ENCODE measurements around the gene ATP10B. TPM values are rescaled to one million over a fixed set of nuclear protein-coding genes. Genes with fewer than 3 reads are reported as not detected.

Gene ATP10B
- total and polyA plus RNA-seq, 2 of the 8 experiments (the other 6 are each of a cell fraction or from before 2014, with no cell fraction given) = 0.06 to 0.11 TPM

GRCh38 chr5:160802592-160802991 is 49.4 kb downstream of the ATP10B start:
- no peak for TF ChIP-seq FOSL1 (IDR thresholded peaks at IDR 0.05; ENCODE audit: insufficient read depth, low read depth, low read length)
- TF ChIP-seq HDAC2 (IDR thresholded peaks at IDR 0.05; ENCODE audit: borderline replicate concordance in 1 of 2, low read depth in 2 of 2, low read length in 2 of 2) = no peak
- TF ChIP-seq RAD21 (IDR thresholded peaks at IDR 0.05 in 1 of 2, conservative IDR thresholded peaks at IDR 0.05 in 1 of 2; ENCODE audit: low read depth in 2 of 2, low read length in 2 of 2) = peak; percentile 52 to 60
- no peak for TF ChIP-seq GTF2F1 (IDR thresholded peaks at IDR 0.05; ENCODE audit: borderline replicate concordance, low read depth, low read length)
- peak in 1 of 3 experiments; percentile 33; a peak in 1 of 4 replicates for TF ChIP-seq CTCF (IDR thresholded peaks at IDR 0.05; ENCODE audit: control extremely low read depth in 1 of 3, insufficient read depth in 1 of 3, low read depth in 1 of 3, low read length in 3 of 3)
- TF ChIP-seq CHD2 (IDR thresholded peaks at IDR 0.05; ENCODE audit: low read length) = no peak
- TF ChIP-seq, protein P1, sequence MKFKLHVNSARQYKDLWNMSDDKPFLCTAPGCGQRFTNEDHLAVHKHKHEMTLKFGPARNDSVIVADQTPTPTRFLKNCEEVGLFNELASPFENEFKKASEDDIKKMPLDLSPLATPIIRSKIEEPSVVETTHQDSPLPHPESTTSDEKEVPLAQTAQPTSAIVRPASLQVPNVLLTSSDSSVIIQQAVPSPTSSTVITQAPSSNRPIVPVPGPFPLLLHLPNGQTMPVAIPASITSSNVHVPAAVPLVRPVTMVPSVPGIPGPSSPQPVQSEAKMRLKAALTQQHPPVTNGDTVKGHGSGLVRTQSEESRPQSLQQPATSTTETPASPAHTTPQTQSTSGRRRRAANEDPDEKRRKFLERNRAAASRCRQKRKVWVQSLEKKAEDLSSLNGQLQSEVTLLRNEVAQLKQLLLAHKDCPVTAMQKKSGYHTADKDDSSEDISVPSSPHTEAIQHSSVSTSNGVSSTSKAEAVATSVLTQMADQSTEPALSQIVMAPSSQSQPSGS (IDR thresholded peaks at IDR 0.05; ENCODE audit: low read length) = no peak
- no peak for DNase-seq (ENCODE audit: low read depth in 1 of 2, low spot score in 2 of 2)
- WGBS, 2 experiments (ENCODE audit: extremely low coverage in 1 of 2, insufficient coverage in 1 of 2, insufficient read length in 1 of 2, insufficient replicate concordance in 2 of 2, low coverage in 1 of 2, low lambda C conversion rate in 2 of 2, missing lambda C conversion rate in 1 of 2) = 94% methylated on average over 2 of the region's 2 CpGs; no CpG with 5 or more reads in 1 of the 2 experiments
- H3K4me3 ChIP-seq (ENCODE audit: extremely low read depth in 1 of 4, insufficient read depth in 2 of 4, low read depth in 3 of 4, low read length in 4 of 4) = no peak overlapping the region
- H3K9ac ChIP-seq (replicated peaks in 1 of 4; ENCODE audit: extremely low read depth in 1 of 4, low read depth in 3 of 4, low read length in 3 of 4) = no peak overlapping the region
- no peaks in the 10 kb centered on the region for H3K36me3 ChIP-seq (ENCODE audit: control insufficient read depth in 2 of 4, insufficient read depth in 4 of 4, low read length in 3 of 4)
- no peak overlapping the region for H3K14ac ChIP-seq (ENCODE audit: insufficient read length)
- H2AFZ ChIP-seq (ENCODE audit: low read length) = no peak overlapping the region
- H3K56ac ChIP-seq (replicated peaks; ENCODE audit: insufficient read length, low read depth, low read length) = no peak overlapping the region
- POLR2A ChIA-PET (ENCODE audit: partially characterized antibody) = no interaction called here
- no peak for FAIRE-seq
- no peak overlapping the region for H2AK5ac ChIP-seq (ENCODE audit: low read depth, low read length)
- no peak overlapping the region for H4K91ac ChIP-seq (replicated peaks; ENCODE audit: insufficient read length, low read length)
- H2BK15ac ChIP-seq (ENCODE audit: low read length) = no peak overlapping the region
- H3K79me1 ChIP-seq (ENCODE audit: low read depth, low read length) = no peaks in the 10 kb centered on the region
- no peak overlapping the region for H2BK5ac ChIP-seq (ENCODE audit: low read depth, low read length)
- no peak overlapping the region for H4K8ac ChIP-seq (ENCODE audit: extremely low read depth, insufficient read depth, low read length)
- H3K27me3 ChIP-seq (replicated peaks in 1 of 4; ENCODE audit: control insufficient read depth in 3 of 4, extremely low read depth in 1 of 4, insufficient read depth in 3 of 4, low read length in 3 of 4) = no peaks in the 10 kb centered on the region
- H3K79me2 ChIP-seq (ENCODE audit: control insufficient read depth in 1 of 2, insufficient read depth in 2 of 2, low read length in 2 of 2) = no peaks in the 10 kb centered on the region
- no peaks in the 10 kb centered on the region for H4K20me1 ChIP-seq (replicated peaks in 1 of 2; ENCODE audit: control insufficient read depth in 1 of 2, insufficient read depth in 2 of 2, low read length in 2 of 2)
- no peak overlapping the region for H3K4ac ChIP-seq (replicated peaks; ENCODE audit: insufficient read length, low read depth, low read length)
- H3K23me2 ChIP-seq (ENCODE audit: low read depth, low read length) = no peaks in the 10 kb centered on the region
- CTCF ChIA-PET (ENCODE audit: partially characterized antibody) = interaction anchor here (0.9 to 1.8 kb wide), 10 partner anchors 11 to 364 kb away, joined by 3 to 10 read pairs (median 4); no protein-coding TSS in a partner anchor
- H4K5ac ChIP-seq (ENCODE audit: insufficient read length, low read depth, low read length) = no peak overlapping the region
- H3K9me3 ChIP-seq (ENCODE audit: insufficient read depth in 2 of 2, low read depth in 1 of 2, low read length in 1 of 2) = no peaks in the 10 kb centered on the region
- H3K4me1 ChIP-seq (replicated peaks in 1 of 4; ENCODE audit: control insufficient read depth in 3 of 4, insufficient read depth in 4 of 4, low read length in 3 of 4) = no peaks in the 10 kb centered on the region
- H3K4me2 ChIP-seq (ENCODE audit: insufficient read depth in 1 of 2, low read depth in 2 of 2, low read length in 2 of 2) = no peak overlapping the region
- H2BK20ac ChIP-seq (ENCODE audit: low read length) = no peak overlapping the region
- H2BK120ac ChIP-seq (replicated peaks; ENCODE audit: low read depth, low read length) = no peak overlapping the region
- no peak overlapping the region for H2BK12ac ChIP-seq (ENCODE audit: low read depth, low read length)
- no peak overlapping the region for H3K18ac ChIP-seq (ENCODE audit: extremely low read depth, low read length)
- no peak overlapping the region for H3K27ac ChIP-seq (ENCODE audit: low read depth, low read length)
- H3K23ac ChIP-seq (ENCODE audit: insufficient read length) = no peak overlapping the region

Data from H1 (cell line).